Measurements from ENCODE around the gene CFAP74. TPM values are rescaled to one million over a fixed set of nuclear protein-coding genes. Genes with fewer than 3 reads are reported as not detected.

The CFAP74 gene
- total and polyA plus RNA-seq, 9 of the 15 experiments (the other 6 are each of a cell fraction or from before 2014, with no cell fraction given) = 0.03 to 0.15 (median 0.05) TPM; not detected in 6

DNA sequence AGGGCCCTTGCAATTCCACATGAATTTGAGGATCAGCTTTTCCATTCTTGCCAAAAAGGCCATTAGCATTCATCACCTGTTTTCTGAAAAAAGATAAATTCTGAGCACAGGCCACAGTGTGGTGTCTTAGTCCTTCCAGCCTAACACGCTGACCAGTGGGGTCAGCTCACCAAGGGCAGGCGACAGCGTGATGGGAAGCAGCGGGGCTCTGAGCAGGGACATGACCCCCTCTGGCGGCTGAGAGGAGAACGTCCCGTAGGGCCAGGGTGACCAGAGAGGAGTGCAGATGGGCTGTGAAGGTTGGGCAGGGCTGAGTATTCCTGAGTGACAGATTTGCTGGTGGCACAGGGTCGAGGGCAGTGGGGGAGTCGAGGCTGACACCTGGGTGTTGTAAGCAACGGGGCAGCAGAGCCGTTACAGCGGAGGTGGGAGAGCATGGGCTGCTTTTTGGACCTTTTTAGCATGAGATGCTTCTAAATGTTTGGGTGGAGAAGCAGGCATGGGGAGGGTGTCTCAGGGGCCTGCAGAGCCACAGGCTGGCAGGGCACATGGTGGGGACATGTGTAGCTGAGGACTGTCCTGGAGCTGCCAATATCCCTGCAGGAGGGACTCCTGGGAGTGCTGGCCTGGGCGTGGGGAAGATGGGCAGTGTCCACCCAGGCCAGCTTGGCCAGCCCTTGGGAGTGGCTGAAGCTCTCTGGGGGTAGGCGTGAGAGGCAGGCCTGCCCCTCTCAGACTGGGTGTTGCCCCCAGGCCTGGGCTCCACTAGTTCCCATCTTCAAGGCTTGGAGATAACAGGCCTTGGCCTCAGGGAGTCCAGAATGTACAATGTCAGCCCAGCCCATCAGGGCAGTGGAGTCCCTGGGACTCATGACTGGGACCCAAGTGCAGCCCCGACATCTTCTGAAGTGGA, 97.1 kb downstream of the CFAP74 start (continued):
- TF ChIP-seq, protein P1, sequence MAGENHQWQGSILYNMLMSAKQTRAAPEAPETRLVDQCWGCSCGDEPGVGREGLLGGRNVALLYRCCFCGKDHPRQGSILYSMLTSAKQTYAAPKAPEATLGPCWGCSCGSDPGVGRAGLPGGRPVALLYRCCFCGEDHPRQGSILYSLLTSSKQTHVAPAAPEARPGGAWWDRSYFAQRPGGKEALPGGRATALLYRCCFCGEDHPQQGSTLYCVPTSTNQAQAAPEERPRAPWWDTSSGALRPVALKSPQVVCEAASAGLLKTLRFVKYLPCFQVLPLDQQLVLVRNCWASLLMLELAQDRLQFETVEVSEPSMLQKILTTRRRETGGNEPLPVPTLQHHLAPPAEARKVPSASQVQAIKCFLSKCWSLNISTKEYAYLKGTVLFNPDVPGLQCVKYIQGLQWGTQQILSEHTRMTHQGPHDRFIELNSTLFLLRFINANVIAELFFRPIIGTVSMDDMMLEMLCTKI (IDR thresholded peaks at IDR 0.05; ENCODE audit: partially characterized antibody) = no peak
- TF ChIP-seq ZNF347 (CRISPR knock-in tag; IDR thresholded peaks at IDR 0.05; ENCODE audit: low read depth) (no peak), PURB (CRISPR knock-in tag; IDR thresholded peaks at IDR 0.05; ENCODE audit: low read depth) (no peak), ZNF699 (CRISPR knock-in tag; IDR thresholded peaks at IDR 0.05; ENCODE audit: insufficient replicate concordance) (no peak), ZBTB8A (IDR thresholded peaks at IDR 0.05; ENCODE audit: partially characterized antibody) (no peak), SOX6 (IDR thresholded peaks at IDR 0.05) (peak; percentile 60; the same call in 1 of the 2 replicates), GATAD2A (IDR thresholded peaks at IDR 0.05) (peak; percentile 39; the same call in 1 of the 2 replicates), CCNT2 (IDR thresholded peaks at IDR 0.05; ENCODE audit: borderline replicate concordance, extremely low read depth, insufficient read length, low read depth, low read length) (no peak), YY1 (IDR thresholded peaks at IDR 0.05; ENCODE audit: borderline replicate concordance in 1 of 3, control insufficient read depth in 1 of 3, extremely low read depth in 1 of 3, insufficient read depth in 3 of 3, insufficient read length in 1 of 3, insufficient replicate concordance in 2 of 3, low read depth in 1 of 3, low read length in 2 of 3) (peak in 1 of 3 experiments; percentile 22), DDX20 (tag; IDR thresholded peaks at IDR 0.05; ENCODE audit: low read depth) (no peak), ESRRB (CRISPR knock-in tag; IDR thresholded peaks at IDR 0.05; ENCODE audit: borderline replicate concordance) (no peak), ZNF764 (CRISPR knock-in tag; IDR thresholded peaks at IDR 0.05; ENCODE audit: low read depth) (no peak), ELF1 (tag; IDR thresholded peaks at IDR 0.05) (no peak), TBL1XR1 (IDR thresholded peaks at IDR 0.05; ENCODE audit: low read length in 2 of 2) (peak in 1 of 2 experiments; percentile 54; a peak in 1 of 4 replicates), TCF3 (CRISPR knock-in tag; IDR thresholded peaks at IDR 0.05) (no peak), EP400 (IDR thresholded peaks at IDR 0.05) (peak; percentile 69)
- TF ChIP-seq, protein P2, sequence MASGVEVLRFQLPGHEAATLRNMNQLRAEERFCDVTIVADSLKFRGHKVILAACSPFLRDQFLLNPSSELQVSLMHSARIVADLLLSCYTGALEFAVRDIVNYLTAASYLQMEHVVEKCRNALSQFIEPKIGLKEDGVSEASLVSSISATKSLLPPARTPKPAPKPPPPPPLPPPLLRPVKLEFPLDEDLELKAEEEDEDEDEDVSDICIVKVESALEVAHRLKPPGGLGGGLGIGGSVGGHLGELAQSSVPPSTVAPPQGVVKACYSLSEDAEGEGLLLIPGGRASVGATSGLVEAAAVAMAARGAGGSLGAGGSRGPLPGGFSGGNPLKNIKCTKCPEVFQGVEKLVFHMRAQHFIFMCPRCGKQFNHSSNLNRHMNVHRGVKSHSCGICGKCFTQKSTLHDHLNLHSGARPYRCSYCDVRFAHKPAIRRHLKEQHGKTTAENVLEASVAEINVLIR (CRISPR knock-in tag; IDR thresholded peaks at IDR 0.05) = no peak
- TF ChIP-seq, protein P3, sequence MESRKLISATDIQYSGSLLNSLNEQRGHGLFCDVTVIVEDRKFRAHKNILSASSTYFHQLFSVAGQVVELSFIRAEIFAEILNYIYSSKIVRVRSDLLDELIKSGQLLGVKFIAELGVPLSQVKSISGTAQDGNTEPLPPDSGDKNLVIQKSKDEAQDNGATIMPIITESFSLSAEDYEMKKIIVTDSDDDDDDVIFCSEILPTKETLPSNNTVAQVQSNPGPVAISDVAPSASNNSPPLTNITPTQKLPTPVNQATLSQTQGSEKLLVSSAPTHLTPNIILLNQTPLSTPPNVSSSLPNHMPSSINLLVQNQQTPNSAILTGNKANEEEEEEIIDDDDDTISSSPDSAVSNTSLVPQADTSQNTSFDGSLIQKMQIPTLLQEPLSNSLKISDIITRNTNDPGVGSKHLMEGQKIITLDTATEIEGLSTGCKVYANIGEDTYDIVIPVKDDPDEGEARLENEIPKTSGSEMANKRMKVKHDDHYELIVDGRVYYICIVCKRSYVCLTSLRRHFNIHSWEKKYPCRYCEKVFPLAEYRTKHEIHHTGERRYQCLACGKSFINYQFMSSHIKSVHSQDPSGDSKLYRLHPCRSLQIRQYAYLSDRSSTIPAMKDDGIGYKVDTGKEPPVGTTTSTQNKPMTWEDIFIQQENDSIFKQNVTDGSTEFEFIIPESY (CRISPR knock-in tag; IDR thresholded peaks at IDR 0.05) = peak; percentile 88
- TF ChIP-seq, protein P4, sequence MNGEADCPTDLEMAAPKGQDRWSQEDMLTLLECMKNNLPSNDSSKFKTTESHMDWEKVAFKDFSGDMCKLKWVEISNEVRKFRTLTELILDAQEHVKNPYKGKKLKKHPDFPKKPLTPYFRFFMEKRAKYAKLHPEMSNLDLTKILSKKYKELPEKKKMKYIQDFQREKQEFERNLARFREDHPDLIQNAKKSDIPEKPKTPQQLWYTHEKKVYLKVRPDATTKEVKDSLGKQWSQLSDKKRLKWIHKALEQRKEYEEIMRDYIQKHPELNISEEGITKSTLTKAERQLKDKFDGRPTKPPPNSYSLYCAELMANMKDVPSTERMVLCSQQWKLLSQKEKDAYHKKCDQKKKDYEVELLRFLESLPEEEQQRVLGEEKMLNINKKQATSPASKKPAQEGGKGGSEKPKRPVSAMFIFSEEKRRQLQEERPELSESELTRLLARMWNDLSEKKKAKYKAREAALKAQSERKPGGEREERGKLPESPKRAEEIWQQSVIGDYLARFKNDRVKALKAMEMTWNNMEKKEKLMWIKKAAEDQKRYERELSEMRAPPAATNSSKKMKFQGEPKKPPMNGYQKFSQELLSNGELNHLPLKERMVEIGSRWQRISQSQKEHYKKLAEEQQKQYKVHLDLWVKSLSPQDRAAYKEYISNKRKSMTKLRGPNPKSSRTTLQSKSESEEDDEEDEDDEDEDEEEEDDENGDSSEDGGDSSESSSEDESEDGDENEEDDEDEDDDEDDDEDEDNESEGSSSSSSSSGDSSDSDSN (IDR thresholded peaks at IDR 0.05; ENCODE audit: borderline replicate concordance in 1 of 2, low read depth in 2 of 2, low read length in 2 of 2) = peak in 1 of 2 experiments; percentile 81; a peak in 2 of 4 replicates
